MV-4-11 (cell line): Measurements from ENCODE around the gene PTPN4.

ENCODE experiments used
- DNase-seq: peaks from one replicate; lab custom pipeline; 2025; lab: John Stamatoyannopoulos, UW

Gene PTPN4

DNA sequence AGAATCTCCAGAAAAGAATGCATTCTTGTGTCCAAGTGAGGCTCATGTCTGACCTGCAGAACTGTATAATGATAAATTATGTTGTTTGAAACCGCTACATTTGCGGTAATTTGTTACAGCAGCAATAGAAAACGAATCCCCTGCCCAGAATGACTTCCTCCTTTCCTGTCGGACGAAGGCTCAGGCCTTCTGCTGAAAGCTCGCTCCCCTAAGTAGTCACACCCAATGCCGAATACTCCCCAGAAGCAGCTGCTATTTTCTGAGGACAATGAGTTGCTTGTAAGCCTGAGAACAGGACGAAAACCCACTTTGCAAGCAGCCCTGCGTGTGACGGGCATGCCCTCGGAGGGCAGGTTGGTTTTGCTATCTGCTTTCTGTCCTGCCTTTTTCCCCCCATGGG, 27.7 kb upstream of the PTPN4 start:
- DNase-seq, result peak; percentile 72

DNA sequence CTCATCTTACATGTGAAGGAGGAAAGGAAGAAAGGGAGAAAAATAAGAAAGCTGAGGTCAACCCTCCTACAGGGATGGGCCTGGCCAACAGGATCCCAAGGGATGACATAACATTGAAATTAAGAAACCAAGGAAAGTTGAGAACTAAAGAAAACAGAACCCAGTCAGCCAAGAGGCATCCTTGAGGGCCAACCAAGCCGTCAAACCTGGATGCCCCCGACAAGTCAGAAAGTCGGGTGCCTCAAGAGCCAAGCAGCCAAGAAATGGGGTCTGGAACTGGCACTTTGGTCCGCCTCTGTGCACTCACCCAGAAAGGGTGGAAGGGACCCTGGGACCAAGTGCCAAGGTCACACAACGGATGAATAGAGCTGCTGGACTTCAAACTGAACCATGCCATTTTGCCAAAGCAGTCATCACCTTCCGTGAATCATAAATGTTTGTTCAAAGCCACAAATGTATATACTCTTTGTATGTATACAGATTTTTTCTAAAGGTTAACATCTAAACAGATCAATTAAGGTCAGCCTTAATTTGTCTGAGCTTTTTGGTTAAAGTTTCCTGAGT, 27.0 kb upstream of the PTPN4 start:
- DNase-seq, result no peak

DNA sequence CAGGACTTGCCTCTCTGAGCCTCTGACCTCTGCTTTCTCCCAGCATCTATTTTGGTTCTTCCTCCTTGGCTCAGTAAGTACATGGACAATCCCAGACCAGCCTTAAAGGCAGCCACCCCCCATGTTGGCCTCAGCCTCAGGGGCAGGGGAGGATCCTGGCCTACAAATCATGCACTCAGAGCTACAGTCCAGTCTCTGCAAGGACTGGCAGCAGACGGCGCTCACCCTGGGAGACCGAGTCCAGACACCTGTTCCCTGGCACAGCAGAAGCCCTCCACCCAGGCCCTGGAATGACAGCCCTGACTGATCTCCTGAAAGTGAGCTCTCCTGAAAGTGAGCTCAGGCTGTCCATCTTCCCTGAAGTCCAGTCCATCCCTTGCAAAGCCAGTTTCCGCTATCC, 25.7 kb upstream of the PTPN4 start:
- DNase-seq, result no peak

DNA sequence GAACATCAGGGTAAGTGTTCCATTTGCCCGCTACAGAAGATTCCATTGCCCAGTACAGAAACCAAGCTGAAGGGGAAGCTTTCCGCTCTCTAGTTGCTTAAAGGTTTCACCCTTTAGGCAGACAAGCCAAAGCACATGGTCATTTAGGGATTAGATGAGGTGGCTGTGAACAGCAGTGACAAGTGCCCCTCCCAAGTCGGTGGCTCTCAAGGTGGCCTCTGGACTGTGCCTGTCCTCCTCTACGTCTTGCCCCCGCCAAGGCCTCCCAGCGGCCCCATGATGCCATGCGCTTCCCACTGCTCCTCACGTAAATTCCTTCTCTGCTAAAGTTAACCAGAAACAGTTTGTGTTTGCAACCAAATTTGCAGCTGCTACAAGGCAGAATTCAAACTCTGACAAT, 24.2 kb upstream of the PTPN4 start:
- DNase-seq, result peak; percentile 28

DNA sequence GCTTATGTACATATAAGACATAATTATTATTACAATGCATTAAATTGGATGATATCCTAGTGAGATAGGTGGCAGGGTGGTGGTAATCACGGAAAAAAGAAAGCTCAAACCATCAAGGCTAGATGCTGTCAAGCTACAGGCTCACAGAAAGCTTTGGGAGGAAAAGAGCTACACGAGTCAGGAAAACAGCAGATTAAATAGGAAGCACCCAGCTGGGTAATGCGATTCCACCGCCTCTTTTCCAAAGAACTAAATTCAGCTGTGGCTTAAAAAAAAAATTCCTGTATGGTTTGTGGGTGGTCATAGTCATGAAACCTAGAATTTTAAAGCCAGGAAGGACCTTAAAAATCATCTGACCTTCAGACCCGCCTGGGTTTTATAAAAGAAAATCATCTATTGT, 23.7 kb upstream of the PTPN4 start:
- no peak for DNase-seq

DNA sequence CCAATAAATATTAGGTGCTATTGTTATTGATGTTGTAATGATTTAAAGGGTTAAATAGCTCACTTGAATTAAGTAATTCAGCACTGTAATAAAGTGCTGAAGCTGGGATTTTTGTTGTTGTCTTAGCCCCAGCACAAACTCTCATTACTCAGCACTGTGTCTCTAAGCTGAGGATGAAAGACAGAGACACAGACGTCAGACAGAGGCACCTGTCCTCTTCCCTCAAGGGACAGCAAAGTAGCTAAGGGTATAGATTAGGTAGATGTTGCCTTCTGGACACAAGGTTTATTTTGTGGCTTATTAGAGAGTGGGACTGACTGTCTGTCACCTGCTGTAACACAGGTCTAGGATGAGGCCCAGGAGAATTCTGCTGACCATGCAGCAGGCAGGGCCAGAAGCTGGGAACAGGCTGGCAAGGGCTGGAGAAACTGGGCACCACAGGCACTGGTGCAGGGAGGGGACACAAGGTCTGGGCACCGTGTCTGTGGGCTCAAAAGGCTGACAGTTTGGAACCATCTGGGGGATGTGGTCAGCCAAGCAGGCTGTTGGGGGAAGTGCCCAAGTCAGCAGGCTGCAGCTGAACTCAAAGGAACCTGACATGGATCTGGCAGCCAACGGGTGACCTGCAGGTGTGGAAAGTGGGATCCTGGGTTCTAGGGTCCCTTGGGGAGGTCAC, 20.0 kb upstream of the PTPN4 start:
- peak; percentile 65 for DNase-seq

DNA sequence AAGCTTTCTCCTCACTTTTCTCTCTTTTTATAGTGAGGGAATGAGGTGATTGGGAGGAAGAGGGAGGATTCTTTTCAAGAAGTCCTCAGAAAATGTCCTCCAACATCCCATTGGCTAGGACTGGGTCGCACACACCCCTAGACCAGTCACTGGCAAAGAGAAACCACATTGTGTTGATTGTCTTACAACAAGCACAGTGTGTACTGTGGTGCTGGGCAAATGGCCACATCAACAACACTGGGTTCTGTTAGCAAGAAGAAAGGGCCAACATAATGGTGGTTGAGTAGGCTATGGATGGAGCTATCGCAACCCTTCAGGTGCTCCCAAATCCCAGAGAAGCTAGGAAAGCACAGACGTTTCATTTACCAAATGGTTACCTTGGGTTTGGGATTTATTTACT, 18.7 kb upstream of the PTPN4 start:
- no peak for DNase-seq

DNA sequence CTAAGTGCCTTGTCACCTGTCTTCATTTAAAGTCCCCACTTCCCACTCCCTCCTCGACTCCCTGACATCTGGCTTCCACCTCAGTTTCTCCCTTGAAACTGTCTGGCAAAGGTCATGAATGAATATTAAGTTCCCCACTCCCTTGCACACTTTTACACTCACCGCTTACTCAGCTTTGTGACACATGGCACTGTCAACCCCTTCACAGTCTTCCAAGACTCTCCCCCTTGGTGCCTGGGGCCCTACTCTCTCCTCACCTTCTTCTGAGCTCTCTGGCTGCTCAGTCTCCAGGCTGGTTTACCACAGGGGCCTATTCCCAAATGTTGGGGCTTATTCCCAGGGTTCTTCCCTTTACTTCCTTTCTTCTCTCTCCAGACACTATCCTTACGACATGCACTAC, 17.9 kb upstream of the PTPN4 start:
- no peak for DNase-seq

DNA sequence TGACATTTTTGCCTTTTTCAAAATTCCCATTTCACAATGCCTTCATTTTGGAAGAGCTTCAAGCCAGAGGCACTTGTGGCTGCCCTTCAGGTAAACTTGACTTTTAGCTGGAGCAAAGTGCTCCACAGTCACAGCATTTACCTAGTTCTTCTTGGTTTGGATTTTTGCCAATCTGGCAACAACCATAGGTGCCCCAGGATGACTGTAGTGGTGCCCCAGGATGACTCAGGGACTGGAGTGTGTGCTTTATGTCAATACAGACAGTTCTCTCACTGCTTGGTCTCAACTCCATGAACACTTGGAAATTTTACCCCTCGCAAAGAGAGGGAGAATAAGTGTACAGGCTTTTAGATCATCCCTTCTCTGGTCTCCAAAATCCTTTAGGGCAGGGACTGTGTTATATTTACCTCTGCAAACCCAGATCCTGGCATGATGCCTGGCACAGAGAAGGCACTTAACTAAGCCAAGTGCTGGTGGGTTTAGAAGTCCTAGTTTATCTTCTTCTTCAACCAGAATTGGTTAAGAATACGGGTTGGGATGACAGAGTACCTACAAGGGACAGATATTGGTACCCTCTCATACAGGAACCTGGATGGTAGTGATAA, 15.3 kb upstream of the PTPN4 start:
- DNase-seq, result no peak

DNA sequence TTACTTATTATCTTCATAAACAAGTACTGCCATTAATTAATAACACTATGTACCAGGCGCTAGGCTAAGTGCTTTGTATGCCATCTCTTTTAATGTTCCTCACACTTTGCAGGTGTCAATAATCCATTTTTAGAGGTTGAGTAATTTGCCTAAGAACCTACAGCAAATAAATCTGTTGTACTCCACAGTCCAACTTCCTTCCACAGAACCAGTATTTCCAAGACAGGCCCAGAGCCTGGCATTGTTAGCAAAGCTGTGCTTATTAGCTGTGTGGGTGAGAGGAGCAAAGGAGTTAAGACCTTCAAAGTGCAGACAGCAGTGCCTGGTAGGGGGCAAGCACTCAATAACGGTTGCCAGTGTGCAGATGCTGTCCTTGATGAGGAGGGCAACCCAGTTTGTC, 14.2 kb upstream of the PTPN4 start:
- no peak for DNase-seq

DNA sequence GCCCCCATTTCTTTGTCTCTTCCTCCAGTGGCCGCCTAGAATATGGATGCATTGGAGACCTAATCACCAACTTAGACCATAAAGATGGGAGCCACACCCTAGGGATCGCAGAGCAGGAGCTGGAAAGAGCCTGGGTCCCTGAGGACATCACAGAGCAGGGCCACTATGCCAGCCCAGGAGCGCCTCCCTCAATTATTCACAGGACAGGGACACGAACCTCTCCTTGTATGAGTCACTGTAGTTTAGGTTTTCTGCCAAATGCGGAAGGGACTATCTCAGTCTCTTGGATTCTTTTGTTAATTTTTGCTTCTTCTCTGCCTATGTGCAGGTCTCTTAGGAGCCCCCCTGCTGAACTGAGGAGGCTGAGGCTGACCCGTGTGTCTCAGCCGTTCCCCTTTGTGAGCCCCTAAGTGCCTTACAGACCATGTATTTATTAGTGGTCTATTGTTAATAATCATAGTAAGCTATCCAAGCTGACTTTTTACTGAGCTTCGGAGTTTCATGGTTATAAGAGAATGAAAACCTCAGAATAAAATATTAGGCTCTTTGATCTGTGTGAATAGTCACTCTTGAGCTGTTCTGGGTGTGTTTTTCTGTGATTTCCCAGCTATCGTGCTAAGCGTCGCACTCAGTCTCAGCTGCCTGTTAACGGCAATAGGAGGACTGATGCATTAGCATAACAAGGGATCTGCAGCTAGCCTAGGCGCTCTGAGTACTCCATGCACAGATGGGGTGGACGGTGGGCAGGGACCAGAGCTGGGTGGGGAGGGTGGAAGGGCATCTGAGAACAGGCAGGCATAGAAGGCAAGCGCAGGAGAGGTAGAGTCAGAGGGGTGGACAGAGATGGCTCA, 12.7 kb upstream of the PTPN4 start:
- DNase-seq, result no peak

DNA sequence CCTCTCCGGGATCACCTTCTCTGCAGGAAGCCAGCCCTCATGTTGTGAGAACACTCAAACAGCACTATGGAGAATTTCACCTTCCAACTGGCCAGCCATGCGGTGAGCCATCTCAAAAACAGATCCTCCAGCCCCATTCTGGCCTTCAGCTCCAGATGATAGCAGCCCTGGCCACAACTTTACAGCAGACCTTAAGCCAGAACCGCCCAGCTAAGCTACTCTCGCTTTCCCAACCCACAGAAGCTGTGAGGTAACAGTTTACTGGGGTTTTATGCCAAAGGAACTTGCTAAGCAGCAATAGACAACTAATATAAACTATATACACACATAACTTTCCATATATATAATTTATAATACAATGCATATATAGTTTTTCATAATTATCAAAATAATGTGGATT, 11.6 kb upstream of the PTPN4 start:
- DNase-seq, result peak; percentile 24

DNA sequence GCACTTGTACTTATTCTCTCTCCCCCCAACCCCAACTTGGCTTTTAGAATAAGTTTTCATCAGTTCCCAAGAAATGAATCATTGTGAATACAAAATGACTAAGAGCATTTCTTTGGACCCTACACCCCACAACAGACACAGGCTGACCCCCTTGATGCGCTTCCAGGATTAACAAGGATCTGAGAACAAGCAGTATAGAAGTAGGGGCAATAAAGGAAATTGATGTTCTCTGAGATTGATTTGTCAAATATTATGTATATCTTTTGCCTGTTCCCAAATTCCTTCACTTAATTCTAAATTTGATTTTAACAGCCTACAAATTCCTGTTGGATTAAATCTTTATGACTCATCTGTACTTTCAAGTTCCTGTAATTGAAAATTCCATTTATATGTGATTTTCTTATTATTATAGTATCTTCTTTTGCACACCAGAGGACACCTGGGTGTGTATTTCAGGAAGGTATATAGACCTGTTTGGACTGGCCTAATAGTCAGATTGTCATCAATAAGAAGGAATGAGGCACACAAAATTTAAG, 10.2 kb upstream of the PTPN4 start:
- no peak for DNase-seq

DNA sequence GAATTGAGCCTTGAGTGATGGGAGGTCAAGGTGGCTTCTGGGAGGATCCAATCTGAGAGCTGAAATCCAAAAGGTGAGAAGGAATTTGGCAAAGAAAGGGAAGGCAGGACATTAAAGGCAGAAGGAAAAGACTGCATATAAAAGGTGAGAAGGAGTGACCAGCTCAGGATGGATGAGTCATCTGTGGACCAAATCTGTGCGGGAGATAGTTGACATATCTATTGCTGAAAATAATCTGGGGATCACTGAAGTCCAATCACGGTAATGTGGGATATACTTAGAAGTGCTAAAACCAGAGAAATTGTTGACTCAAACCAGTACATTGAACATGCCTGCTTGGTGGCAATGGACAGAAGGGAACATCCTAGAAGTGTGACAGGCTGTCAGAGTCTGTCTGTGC, 8.0 kb upstream of the PTPN4 start:
- DNase-seq, result no peak

DNA sequence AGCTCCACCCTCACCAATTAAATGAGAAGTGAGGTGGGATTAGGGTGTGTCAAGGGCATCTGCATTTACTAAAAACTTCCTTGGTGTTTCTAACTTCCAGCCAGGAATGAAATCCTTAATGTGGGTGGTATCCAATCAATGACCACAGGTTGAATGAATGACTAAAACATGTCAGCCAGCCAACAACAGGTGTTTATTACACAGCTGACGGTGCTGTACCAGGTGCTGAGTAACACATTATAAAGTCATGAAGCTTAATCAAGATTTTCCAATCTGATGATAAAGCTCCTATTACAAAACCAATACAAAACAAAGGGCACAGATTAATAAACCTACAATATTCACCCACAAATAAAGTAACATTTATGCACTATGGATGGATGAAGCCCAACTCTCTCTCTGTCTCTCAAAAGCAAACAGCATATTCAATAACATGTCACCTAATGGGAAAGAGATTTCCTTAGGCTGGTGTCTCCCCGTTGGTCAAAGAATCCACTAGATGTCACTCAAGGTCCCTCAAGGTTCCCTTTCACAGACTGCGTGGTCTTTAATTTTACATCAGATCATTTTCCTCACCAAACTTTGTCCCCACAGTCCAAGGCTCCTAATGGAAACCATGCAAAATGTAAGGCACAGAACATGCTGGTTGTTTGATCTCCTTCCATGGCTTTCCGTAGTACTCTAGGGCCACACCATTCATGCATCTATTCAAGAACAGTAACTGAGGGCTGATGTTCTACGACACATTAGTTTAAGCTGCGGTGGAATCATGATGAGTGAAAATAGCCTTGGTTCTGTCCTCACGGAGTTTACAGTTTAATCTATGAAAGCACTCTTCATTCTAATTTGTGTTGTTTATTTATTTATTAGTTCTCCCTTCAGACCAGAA, 6.4 kb upstream of the PTPN4 start:
- DNase-seq, result peak; percentile 23

DNA sequence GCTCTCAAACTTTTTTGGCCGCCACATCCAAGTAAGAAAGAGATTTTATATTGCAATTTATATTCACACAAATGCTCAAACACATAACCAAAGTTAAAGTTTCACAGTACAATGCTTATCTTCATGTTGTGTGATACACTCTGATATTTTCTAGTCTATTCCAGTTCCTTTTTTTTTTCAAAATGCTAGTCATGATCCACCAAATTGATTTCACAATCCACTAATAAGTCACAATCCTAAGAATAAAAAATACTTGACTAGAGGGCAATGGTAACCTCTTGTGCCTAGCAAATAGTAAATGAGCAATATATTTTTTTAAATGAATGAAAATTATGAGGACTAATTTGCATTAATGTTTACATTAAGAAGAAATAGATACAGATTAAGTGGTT, 5.8 kb upstream of the PTPN4 start:
- peak; percentile 43 for DNase-seq

DNA sequence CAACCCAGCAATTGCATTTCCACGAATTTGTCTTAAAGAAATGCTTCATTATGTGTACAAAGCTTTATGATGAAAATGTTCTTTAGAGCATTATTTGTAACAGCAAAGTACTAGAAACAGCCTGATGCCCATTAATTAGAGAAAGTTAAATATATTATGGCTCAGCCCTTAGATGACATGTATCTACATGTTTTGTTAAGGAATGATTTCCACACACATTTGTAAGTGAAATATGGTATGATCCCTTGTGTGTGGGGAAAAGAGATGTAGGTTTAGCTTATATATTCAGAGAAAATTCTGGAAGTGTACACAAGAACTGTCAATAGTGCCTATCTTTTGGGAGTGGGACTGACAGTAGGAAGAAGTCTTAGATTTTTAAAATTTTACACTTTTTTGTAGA, 3.8 kb upstream of the PTPN4 start:
- no peak for DNase-seq

DNA sequence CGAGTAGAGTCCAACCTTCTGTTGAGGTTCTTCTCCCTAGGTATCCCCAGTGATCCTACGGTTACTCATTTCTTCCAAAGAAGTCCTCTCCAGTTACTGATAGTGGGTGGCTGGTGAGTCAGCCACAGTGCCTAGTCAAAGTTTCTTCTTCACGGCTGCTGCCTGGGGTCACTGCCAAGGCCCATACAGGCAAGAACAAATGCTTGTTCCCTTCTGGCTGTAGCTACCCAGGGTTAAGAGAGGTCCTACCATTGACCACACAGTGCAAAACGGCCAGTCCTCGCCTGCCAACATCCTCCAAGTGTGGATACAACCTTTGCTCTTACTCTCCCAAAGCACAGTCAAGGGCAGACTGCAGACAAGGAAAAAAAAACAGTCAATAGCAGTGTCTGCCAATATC, 2.9 kb upstream of the PTPN4 start:
- no peak for DNase-seq

DNA sequence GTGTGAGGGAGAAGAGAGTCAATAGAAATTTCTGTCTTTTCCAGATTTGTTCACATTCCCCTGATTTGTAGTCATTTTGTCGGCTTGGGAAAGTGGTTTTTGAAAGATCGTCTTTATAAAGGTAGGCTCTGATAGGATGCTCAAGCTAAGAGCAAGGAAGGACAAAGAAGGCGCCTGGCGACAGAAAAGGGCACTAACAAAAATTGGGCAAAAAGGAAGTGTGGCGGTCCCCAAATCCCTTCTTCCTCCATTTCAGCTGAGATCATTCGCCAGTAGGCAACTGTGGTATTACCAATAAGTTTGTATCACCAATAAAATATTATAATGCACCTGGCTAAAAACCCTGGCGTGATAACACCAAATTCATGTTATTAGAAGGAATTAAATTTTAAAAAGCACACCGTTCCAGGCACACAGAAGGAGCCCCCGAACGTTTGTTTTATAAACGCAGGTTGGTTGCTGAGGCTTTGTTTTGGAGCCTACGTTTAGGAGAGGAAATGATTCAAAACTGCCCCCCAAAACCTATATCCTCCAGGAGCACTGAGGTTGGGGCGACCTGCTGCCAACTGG, 756 bp upstream of the PTPN4 start:
- DNase-seq, result no peak

DNA sequence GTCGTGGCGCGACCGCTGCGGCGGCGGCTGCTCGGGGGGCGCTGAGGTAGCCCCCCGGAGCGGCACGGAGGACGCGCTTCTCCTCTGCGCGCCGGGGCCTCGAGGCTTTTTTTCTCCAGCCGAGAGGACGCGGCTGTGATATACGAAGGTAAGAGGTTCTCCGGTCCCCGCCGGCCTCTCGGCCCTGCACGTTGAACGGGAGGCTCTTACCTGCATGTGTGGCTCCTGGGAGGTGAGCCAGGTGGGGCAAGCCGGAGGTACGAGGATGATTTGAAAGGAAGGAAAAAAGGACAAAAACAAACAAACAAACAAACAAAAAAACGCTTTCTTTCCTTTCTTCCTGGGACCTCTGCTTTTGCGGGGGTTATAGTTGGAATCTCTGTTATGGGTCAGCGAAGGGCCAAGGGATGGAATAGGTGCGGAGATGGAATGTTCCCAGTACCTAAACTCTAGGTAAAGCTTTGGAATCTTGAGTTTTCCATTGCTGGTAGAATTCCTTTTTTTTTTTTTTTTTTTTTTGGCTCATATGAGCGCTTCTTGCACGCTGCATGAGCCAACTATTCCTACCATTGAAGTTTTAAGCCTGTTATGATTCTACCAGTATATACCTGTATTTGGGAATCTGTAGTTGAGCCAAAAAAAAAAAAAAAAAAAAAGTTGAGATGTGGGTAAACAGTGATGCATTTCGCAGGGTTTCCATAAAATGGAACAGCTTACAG, 674 bp downstream of the PTPN4 start:
- DNase-seq, result no peak

DNA sequence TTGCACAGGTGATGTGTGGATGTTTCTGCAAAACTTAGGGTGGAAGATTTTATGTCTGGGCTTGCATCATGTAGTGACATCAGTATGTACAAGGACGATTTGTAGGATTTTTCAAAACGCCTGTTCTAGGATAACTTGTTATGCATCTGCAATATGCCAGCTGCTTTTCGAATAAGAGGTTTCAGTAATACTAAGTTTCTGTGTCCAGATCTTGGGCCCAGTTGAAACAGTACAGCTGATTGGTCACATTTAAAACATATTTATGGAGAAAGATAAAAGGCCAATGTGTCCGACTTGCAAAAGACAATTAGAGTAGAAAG, 1.2 kb downstream of the PTPN4 start:
- DNase-seq, result no peak
